H9 (cell line): ENCODE data around the gene CAPN12. TPM values are rescaled to one million over a fixed set of nuclear protein-coding genes. Genes with fewer than 3 reads are reported as not detected.

Experiments used
- DNase-seq: peaks from one replicate; pipeline ENCODE4 v3.0.0-alpha.2; 2017
- H2AFZ ChIP-seq: one replicate; pipeline ENCODE4 v1.6.1; 2013; ENCODE audit warnings: mild to moderate bottlenecking, low read length, control low read depth, moderate library complexity
- H2AK5ac ChIP-seq: 2 replicates; pipeline ENCODE4 v1.6.1; 2013; ENCODE audit warnings: low read length, control low read depth, mixed read lengths; ENCODE audit not compliant: insufficient read length
- H2BK120ac ChIP-seq: one replicate; pipeline ENCODE4 v1.6.1; 2013; ENCODE audit warnings: low read depth, mild to moderate bottlenecking, low read length, control low read depth, inconsistent platforms; ENCODE audit not compliant: poor library complexity, severe bottlenecking
- H2BK12ac ChIP-seq: 2 replicates; pipeline ENCODE4 v1.6.1; 2013; ENCODE audit warnings: low read length, control low read depth, mixed read lengths, low read depth; ENCODE audit not compliant: insufficient read length
- H2BK15ac ChIP-seq: 2 replicates; pipeline ENCODE4 v1.6.1; 2013; ENCODE audit warnings: low read depth, low read length, control low read depth
- H2BK20ac ChIP-seq: one replicate; pipeline ENCODE4 v1.6.1; 2013; ENCODE audit warnings: low read depth, mild to moderate bottlenecking, low read length, control low read depth, inconsistent platforms; ENCODE audit not compliant: poor library complexity, severe bottlenecking
- H2BK5ac ChIP-seq: 2 replicates; pipeline ENCODE4 v1.6.1; 2013; ENCODE audit warnings: low read length, control low read depth, mixed read lengths; ENCODE audit not compliant: insufficient read length
- H3K14ac ChIP-seq: 2 replicates; pipeline ENCODE4 v1.6.1; 2013; ENCODE audit warnings: low read length, control low read depth; ENCODE audit not compliant: insufficient read depth
- H3K18ac ChIP-seq: 2 replicates; pipeline ENCODE4 v1.6.1; 2013; ENCODE audit warnings: low read depth, mild to moderate bottlenecking, mixed read lengths, low read length, control low read depth; ENCODE audit not compliant: insufficient read length
- H3K23ac ChIP-seq: 2 replicates; pipeline ENCODE4 v1.6.1; 2013; ENCODE audit warnings: low read length, control low read depth, mixed read lengths, low read depth; ENCODE audit not compliant: insufficient read length
- H3K23me2 ChIP-seq: 2 replicates; pipeline ENCODE4 v1.6.1; 2013; ENCODE audit warnings: low read depth, mild to moderate bottlenecking, mixed read lengths, low read length, control low read depth; ENCODE audit not compliant: insufficient read length, poor library complexity, severe bottlenecking
- H3K27ac ChIP-seq: 2 replicates; pipeline ENCODE4 v1.5.1; 2013; ENCODE audit warnings: low read length, control low read depth, mixed read lengths, low read depth; ENCODE audit not compliant: insufficient read length
- H3K27me3 ChIP-seq: 2 replicates; pipeline ENCODE4 v1.6.1; 2013; ENCODE audit warnings: low read length, control low read depth, inconsistent platforms; ENCODE audit not compliant: insufficient read depth
- H3K4ac ChIP-seq: 2 replicates; pipeline ENCODE4 v1.6.1; 2013; ENCODE audit warnings: low read depth, mild to moderate bottlenecking, control low read depth, inconsistent platforms, low read length, moderate library complexity
- H3K4me1 ChIP-seq: 2 replicates; pipeline ENCODE4 v1.6.1; 2013; ENCODE audit warnings: low read length, control low read depth, inconsistent platforms; ENCODE audit not compliant: insufficient read depth
- H3K4me2 ChIP-seq: 2 replicates; pipeline ENCODE4 v1.6.1; 2013; ENCODE audit warnings: low read length, control low read depth, mixed read lengths; ENCODE audit not compliant: insufficient read length, insufficient read depth
- H3K56ac ChIP-seq: 2 replicates; pipeline ENCODE4 v1.6.1; 2013; ENCODE audit warnings: low read depth, mild to moderate bottlenecking, mixed read lengths, low read length, control low read depth; ENCODE audit not compliant: insufficient read length
- H3K79me1 ChIP-seq: 2 replicates; pipeline ENCODE4 v1.6.1; 2013; ENCODE audit warnings: low read depth, mild to moderate bottlenecking, moderate library complexity, low read length, control low read depth, inconsistent platforms; ENCODE audit not compliant: insufficient read depth, poor library complexity, severe bottlenecking
- H3K79me2 ChIP-seq: 2 replicates; pipeline ENCODE4 v1.6.1; 2013; ENCODE audit warnings: low read length, control low read depth, inconsistent platforms; ENCODE audit not compliant: insufficient read depth
- H3K9ac ChIP-seq: 2 replicates; pipeline ENCODE4 v1.6.1; 2013; ENCODE audit warnings: low read length, control low read depth, mixed read lengths; ENCODE audit not compliant: insufficient read length; ENCODE audit errors: extremely low read depth
- H3K9me3 ChIP-seq: one replicate; pipeline ENCODE4 v1.6.1; 2013; ENCODE audit warnings: low read depth, low read length, inconsistent platforms; ENCODE audit not compliant: control insufficient read depth
- H3T11ph ChIP-seq: one replicate; pipeline ENCODE4 v1.6.1; 2013; ENCODE audit warnings: mild to moderate bottlenecking, low read length, control low read depth, inconsistent platforms
- H4K20me1 ChIP-seq: one replicate; pipeline ENCODE4 v1.6.1; 2013; ENCODE audit not compliant: control insufficient read depth, insufficient read length, insufficient read depth
- H4K5ac ChIP-seq: 2 replicates; pipeline ENCODE4 v1.6.1; 2013; ENCODE audit warnings: low read depth, mild to moderate bottlenecking, mixed read lengths, low read length, control low read depth; ENCODE audit not compliant: insufficient read length
- H4K8ac ChIP-seq: replicated peaks from 2 replicates; pipeline ENCODE4 v1.6.1; 2013; ENCODE audit warnings: low read length, control low read depth, mixed read lengths, low read depth; ENCODE audit not compliant: insufficient read length
- H4K91ac ChIP-seq: 2 replicates; pipeline ENCODE4 v1.6.1; 2013; ENCODE audit warnings: low read depth, mild to moderate bottlenecking, moderate library complexity, mixed read lengths, low read length, control low read depth; ENCODE audit not compliant: insufficient read length
- H3K27ac Mint-ChIP-seq, 3 experiments: 2 replicates in 2 of 3; 3 replicates in 1 of 3; pipeline ENCODE4 v1.8.0; 2020 to 2021; ENCODE audit warnings: mixed read lengths in 3 of 3, mild to moderate bottlenecking in 1 of 3, moderate library complexity in 1 of 3
- H3K27me3 Mint-ChIP-seq: 2 replicates; pipeline ENCODE4 v1.8.0; 2021; ENCODE audit warnings: low read depth, mild to moderate bottlenecking, moderate library complexity, mixed read lengths
- H3K36me3 Mint-ChIP-seq, 3 experiments: 2 replicates in 2 of 3; 3 replicates in 1 of 3; pipeline ENCODE4 v1.8.0; 2020 to 2021; ENCODE audit warnings: low read depth in 3 of 3, mixed read lengths in 3 of 3; ENCODE audit not compliant: insufficient read depth in 1 of 3
- H3K4me1 Mint-ChIP-seq, 2 experiments: 2 replicates each; pipeline ENCODE4 v1.8.0; 2020; ENCODE audit warnings: mixed read lengths in 2 of 2
- H3K4me3 Mint-ChIP-seq, 2 experiments: 2 replicates in 1 of 2; 3 replicates in 1 of 2; pipeline ENCODE4 v1.8.0; 2020 to 2021; ENCODE audit warnings: mild to moderate bottlenecking in 2 of 2, mixed read lengths in 2 of 2, moderate library complexity in 1 of 2
- H3K9me3 Mint-ChIP-seq, 2 experiments: 2 replicates in 1 of 2; 3 replicates in 1 of 2; pipeline ENCODE4 v1.8.0; 2020; ENCODE audit warnings: mild to moderate bottlenecking in 2 of 2, mixed read lengths in 2 of 2, moderate library complexity in 1 of 2
- CTCF ChIP-seq: fragments of 200-600 bp; sonication (generic); conservative IDR thresholded peaks from 3 replicates; pipeline ENCODE4 v1.8.0; 2021; ENCODE audit warnings: antibody characterized with exemption, mild to moderate bottlenecking
- WGBS: extraction: QIAGEN DNeasy Blood & Tissue Kit; methylation state at CpG from one replicate; pipeline ENCODE4 v1.1.7; 2013; ENCODE audit warnings: missing lambda C conversion rate, low lambda C conversion rate, mixed read lengths; ENCODE audit not compliant: insufficient read length; ENCODE audit errors: extremely low coverage; 5-methylcytosine and 5-hydroxymethylcytosine counted together
- total RNA-seq: library from RNA; stranded (reverse); gene quantifications from 2 replicates; pipeline ENCODE4 v1.2.1, GENCODE V29; 2021

CAPN12 gene
- total RNA-seq, 1 experiment from 2014 or later = 10.5 TPM

DNA sequence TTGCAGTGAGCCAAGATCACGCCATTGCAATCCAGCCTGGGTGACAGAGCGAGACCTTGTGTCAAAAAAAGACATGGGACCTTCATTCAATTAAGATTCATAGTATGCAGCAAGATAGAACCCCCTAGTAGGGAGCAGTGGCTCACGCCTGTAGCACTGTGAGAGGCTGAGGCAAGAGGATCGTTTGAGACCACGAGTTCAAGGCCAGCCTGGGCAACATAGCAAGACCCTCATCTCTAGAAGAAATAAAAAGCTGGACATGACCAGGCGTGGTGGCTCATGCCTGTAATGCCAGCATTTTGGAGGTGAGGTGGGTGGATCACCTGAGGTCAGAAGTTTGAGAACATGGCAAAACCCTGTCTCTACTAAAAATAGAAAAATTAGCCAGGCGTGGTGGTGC lies 36.2 kb upstream of the CAPN12 start:
- no peak overlapping the region for H2BK12ac ChIP-seq
- no peaks in the 10 kb centered on the region for H3K27me3 ChIP-seq
- H3K9me3 Mint-ChIP-seq = no peaks in the 10 kb centered on the region
- no peak overlapping the region for H4K8ac ChIP-seq
- no peak overlapping the region for H3K56ac ChIP-seq
- no peak overlapping the region for H3T11ph ChIP-seq
- DNase-seq = no peak
- H3K36me3 Mint-ChIP-seq = no peaks in the 10 kb centered on the region
- H2BK5ac ChIP-seq = no peak overlapping the region
- H2AFZ ChIP-seq = no peak overlapping the region
- H3K4me1 Mint-ChIP-seq = 0 out of 4 replicates have a peak, but pooled peaks cover 3 to 4% of the 10 kb centered on the region in 2 experiments
- H3K9ac ChIP-seq = no peak overlapping the region
- H3K23ac ChIP-seq = no peak overlapping the region
- H3K4me2 ChIP-seq = no peak overlapping the region
- no peaks in the 10 kb centered on the region for H3K9me3 ChIP-seq
- H2BK120ac ChIP-seq = no peak overlapping the region
- no CpG with 5 or more reads among the region's 7 CpGs for WGBS
- TF ChIP-seq CTCF = no peak
- no peak overlapping the region for H2AK5ac ChIP-seq
- no peaks in the 10 kb centered on the region for H3K79me2 ChIP-seq
- no peak overlapping the region for H3K14ac ChIP-seq
- no peak overlapping the region for H3K27ac Mint-ChIP-seq
- no peak overlapping the region for H3K4me3 Mint-ChIP-seq
- no peak overlapping the region for H3K27ac ChIP-seq
- no peak overlapping the region for H4K91ac ChIP-seq
- H3K79me1 ChIP-seq = no peaks in the 10 kb centered on the region
- H3K4me1 ChIP-seq = no peaks in the 10 kb centered on the region
- H2BK15ac ChIP-seq = no peak overlapping the region
- peaks cover 24% of the 10 kb centered on the region for H3K27me3 Mint-ChIP-seq
- no peak overlapping the region for H3K4ac ChIP-seq
- H4K5ac ChIP-seq = no peak overlapping the region
- H3K18ac ChIP-seq = no peak overlapping the region
- H3K23me2 ChIP-seq = peaks cover 2% of the 10 kb centered on the region
- no peaks in the 10 kb centered on the region for H4K20me1 ChIP-seq
- no peak overlapping the region for H2BK20ac ChIP-seq
